NT2/D1 (cell line): Measurements from ENCODE around the gene CRYL1.

Source experiments
- SUZ12 ChIP-seq: IDR thresholded peaks from 2 replicates; pipeline ENCODE4 v1.6.1; 2011; ENCODE audit not compliant: insufficient read length, insufficient read depth; ENCODE audit errors: extremely low read depth
- ZNF274 ChIP-seq: IDR thresholded peaks from 2 replicates; pipeline ENCODE4 v1.6.1; 2011; ENCODE audit warnings: mild to moderate bottlenecking, low read depth, low read length

DNA sequence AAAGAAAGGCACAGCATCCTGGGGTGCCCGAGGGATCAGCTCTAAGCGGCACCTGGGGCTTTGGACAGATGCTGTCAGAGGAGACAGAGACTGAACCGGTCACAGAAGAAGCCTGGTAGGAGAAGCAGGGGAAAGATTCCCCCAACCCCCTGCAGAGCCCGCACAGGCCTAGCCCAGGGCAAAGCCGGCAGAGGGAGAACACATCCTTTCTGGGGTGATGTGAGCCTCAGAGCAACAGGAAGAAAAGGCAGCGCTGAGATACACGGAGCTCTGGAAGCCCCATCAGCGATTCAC lies 101.2 kb downstream of the CRYL1 start:
- TF ChIP-seq ZNF274, result no peak
- no peak for TF ChIP-seq SUZ12
